Parathyroid adenoma (tissue), 2 donors: ENCODE results near the gene COPS8.

Experiments used
- H2AFZ ChIP-seq: fragments of 300-600 bp; sonication (generic); one replicate; pipeline ENCODE4 v1.7.0; 2017; ENCODE audit warnings: antibody characterized with exemption, mild to moderate bottlenecking
- H3K27ac ChIP-seq: fragments of 300-600 bp; sonication (generic); one replicate; pipeline ENCODE4 v1.7.0; 2017
- H3K27me3 ChIP-seq: fragments of 300-600 bp; sonication (generic); one replicate; pipeline ENCODE4 v1.7.0; 2017; ENCODE audit warnings: low read length; ENCODE audit not compliant: control insufficient read depth, insufficient read depth
- H3K36me3 ChIP-seq: fragments of 300-600 bp; sonication (generic); one replicate; pipeline ENCODE4 v1.7.0; 2017; ENCODE audit warnings: low read length; ENCODE audit not compliant: control insufficient read depth, insufficient read depth
- H3K4me1 ChIP-seq: fragments of 300-600 bp; sonication (generic); one replicate; pipeline ENCODE4 v1.7.0; 2017; ENCODE audit warnings: control low read depth
- H3K4me2 ChIP-seq: fragments of 300-600 bp; sonication (generic); one replicate; pipeline ENCODE4 v1.7.0; 2017; ENCODE audit warnings: low read length
- H3K4me3 ChIP-seq: fragments of 300-600 bp; sonication (generic); one replicate; pipeline ENCODE4 v1.7.0; 2017; ENCODE audit warnings: low read depth, low read length
- H3K79me2 ChIP-seq: fragments of 300-600 bp; sonication (generic); one replicate; pipeline ENCODE4 v1.7.0; 2017; ENCODE audit warnings: control low read depth
- H3K9ac ChIP-seq: fragments of 300-600 bp; sonication (generic); one replicate; pipeline ENCODE4 v1.7.0; 2017; ENCODE audit warnings: mild to moderate bottlenecking
- H3K9me3 ChIP-seq: fragments of 300-600 bp; sonication (generic); one replicate; pipeline ENCODE4 v1.7.0; 2017; ENCODE audit warnings: low read length; ENCODE audit not compliant: control insufficient read depth
- CTCF ChIP-seq: fragments of 300-600 bp; sonication (generic); IDR thresholded peaks from one replicate; pipeline ENCODE4 v1.7.0; 2017; ENCODE audit warnings: antibody characterized with exemption, mild to moderate bottlenecking
- donor health status: primary hyperparathyroidism.

The COPS8 gene

DNA sequence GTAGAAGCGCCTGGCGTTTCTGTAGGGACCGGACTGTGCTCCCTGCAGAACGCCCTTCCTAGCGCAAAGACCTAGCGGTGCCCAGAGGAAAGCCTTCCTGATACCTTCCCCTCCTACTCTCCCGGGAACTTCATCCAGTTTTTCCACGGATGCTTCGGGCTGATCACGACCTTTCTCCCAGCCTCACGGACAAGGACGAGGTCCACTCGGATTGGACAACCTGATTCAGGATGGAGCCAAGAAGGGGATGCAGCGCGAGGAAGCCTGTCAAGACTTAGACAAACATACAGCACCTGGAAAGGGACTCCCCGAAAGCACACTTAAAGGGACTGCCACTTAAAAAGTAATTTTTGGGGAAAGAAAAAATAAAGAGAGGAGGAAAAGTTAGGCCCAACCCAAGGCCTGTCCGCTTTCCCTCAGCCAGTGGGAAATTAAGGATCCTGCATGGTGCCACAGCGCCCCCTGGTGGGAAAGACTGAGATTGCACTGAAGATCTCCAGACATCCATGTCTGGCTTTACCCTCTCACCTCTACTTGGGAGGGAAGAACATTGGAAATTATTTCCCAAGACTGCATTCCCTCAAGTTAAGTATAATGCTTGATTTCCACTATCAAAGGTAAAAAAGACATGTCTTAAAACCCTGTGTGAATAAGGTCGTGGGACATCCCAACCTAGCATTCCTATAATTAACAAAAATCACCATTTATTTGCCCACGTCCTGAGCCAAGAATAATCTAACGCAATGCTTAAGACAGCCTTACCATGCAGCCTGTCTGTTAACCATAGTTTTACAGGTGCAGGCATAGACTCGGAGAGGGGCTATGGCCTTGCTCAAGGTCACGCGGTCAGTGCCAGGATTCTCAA is 13.4 kb upstream of the COPS8 start:
- H3K27ac ChIP-seq, result no peak overlapping the region
- no peak overlapping the region for H3K9ac ChIP-seq
- H3K36me3 ChIP-seq, result no peaks in the 10 kb centered on the region
- H3K27me3 ChIP-seq, result no peaks in the 10 kb centered on the region
- no peak overlapping the region for H2AFZ ChIP-seq
- TF ChIP-seq CTCF, result peak; percentile 90
- no peaks in the 10 kb centered on the region for H3K4me1 ChIP-seq
- H3K79me2 ChIP-seq, result no peaks in the 10 kb centered on the region
- H3K9me3 ChIP-seq, result no peaks in the 10 kb centered on the region
- no peak overlapping the region for H3K4me2 ChIP-seq
- no peak overlapping the region for H3K4me3 ChIP-seq

DNA sequence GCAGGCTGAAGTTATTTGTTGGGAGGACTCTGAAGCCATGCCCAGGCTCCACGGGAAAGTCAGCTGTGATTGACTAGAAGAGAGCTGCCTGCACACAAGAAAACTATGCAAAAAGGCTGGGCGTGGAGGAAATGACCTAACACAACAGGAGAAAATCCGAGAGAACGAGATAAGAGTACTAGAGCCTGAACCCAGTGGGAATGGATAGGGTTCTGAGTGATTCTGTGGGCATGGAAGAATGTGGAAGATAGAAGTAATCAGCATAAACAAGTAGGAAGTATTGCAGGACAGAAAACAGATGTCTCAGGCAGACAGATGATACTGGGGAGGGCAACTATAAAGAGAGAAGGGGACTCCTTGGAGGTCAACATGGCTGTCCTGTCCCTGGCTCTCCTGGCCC is 12.1 kb upstream of the COPS8 start:
- no peaks in the 10 kb centered on the region for H3K36me3 ChIP-seq
- no peak overlapping the region for H3K4me2 ChIP-seq
- H2AFZ ChIP-seq, result no peak overlapping the region
- H3K4me3 ChIP-seq, result no peak overlapping the region
- H3K9me3 ChIP-seq, result no peaks in the 10 kb centered on the region
- H3K9ac ChIP-seq, result no peak overlapping the region
- H3K4me1 ChIP-seq, result no peaks in the 10 kb centered on the region
- no peak for TF ChIP-seq CTCF
- H3K27me3 ChIP-seq, result no peaks in the 10 kb centered on the region
- H3K27ac ChIP-seq, result no peak overlapping the region
- no peaks in the 10 kb centered on the region for H3K79me2 ChIP-seq

DNA sequence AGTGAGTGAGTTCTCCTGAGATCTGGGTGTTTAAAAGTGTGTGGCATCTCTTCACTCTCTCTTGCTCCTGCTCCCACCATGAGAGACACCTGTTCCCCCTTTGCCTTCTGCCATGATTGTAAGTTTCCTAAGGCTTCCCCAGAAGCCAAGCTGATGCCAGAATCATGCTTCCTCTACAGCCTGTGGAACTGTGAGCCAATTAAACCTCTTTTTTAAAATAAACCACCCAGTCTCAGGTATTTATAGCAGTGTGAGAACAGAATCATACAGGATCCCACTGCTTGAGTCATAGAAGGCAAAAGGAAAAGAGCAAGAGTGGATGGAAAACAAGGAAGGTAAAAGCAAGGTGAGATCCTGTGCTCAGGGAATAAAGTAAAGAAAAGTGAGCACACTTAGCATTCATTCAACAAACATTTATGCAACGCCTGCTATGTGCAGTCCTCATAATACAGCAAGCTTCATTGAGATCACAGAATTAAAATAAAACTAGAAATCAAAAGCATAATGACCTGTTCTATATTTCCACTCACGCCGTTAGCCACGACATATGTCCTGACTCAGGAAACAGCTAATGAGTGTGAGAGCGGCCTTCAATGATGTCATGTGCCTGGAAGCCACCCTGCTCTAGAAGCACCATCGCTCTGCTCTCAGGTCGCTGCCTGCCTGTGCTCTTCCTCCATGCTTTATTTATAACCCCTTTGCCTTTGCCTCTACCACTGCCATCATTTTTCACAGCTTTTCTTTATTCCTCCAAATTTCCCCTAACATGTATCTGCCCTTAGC is 11.3 kb upstream of the COPS8 start:
- Histone ChIP-seq H3K79me2 (no peaks in the 10 kb centered on the region), H3K4me2 (no peak overlapping the region), H3K27ac (no peak overlapping the region), H3K36me3 (no peaks in the 10 kb centered on the region), H3K27me3 (no peaks in the 10 kb centered on the region), H2AFZ (no peak overlapping the region), H3K9ac (no peak overlapping the region), H3K4me1 (no peaks in the 10 kb centered on the region), H3K4me3 (no peak overlapping the region), H3K9me3 (no peaks in the 10 kb centered on the region)
- TF ChIP-seq CTCF, result no peak

- no peak for TF ChIP-seq CTCF
- no peaks in the 10 kb centered on the region for H3K27me3 ChIP-seq
- H3K79me2 ChIP-seq, result no peaks in the 10 kb centered on the region
- H3K9me3 ChIP-seq, result no peaks in the 10 kb centered on the region
- no peak overlapping the region for H3K4me2 ChIP-seq
- H2AFZ ChIP-seq, result no peak overlapping the region
- no peak overlapping the region for H3K4me3 ChIP-seq
- no peak overlapping the region for H3K9ac ChIP-seq
- no peaks in the 10 kb centered on the region for H3K4me1 ChIP-seq
- H3K36me3 ChIP-seq, result no peaks in the 10 kb centered on the region
- no peak overlapping the region for H3K27ac ChIP-seq
These were observed 9.7 kb upstream of the COPS8 start for GRCh38 chr2:237075749-237076599.
